SJCRH30 (cell line): Measurements from ENCODE around the gene VAPA. TPM values are rescaled to one million over a fixed set of nuclear protein-coding genes. Genes with fewer than 3 reads are reported as not detected.

ENCODE experiments used
- DNase-seq, 2 experiments: peaks; one replicate each; pipeline ENCODE4 v3.0.0-alpha.2; 2015 to 2020
- H3K27ac ChIP-seq: fragments of 250-450 bp; sonication (Bioruptor Pico); 2 replicates; pipeline ENCODE4 v1.5.1; 2020; ENCODE audit warnings: mild to moderate bottlenecking, moderate library complexity
- H3K27me3 ChIP-seq: fragments of 250-450 bp; sonication (Bioruptor Pico); 2 replicates; pipeline ENCODE4 v1.5.1; 2020; ENCODE audit warnings: mild to moderate bottlenecking, moderate library complexity
- H3K36me3 ChIP-seq: fragments of 250-450 bp; sonication (Bioruptor Pico); 2 replicates; pipeline ENCODE4 v1.5.1; 2020; ENCODE audit warnings: mild to moderate bottlenecking, moderate library complexity
- H3K4me1 ChIP-seq: fragments of 250-450 bp; sonication (Bioruptor Pico); 2 replicates; pipeline ENCODE4 v1.5.1; 2020; ENCODE audit warnings: mild to moderate bottlenecking, moderate library complexity
- H3K4me3 ChIP-seq: fragments of 250-450 bp; sonication (Bioruptor Pico); 2 replicates; pipeline ENCODE4 v1.5.1; 2020; ENCODE audit warnings: mild to moderate bottlenecking, moderate library complexity
- H3K9me3 ChIP-seq: fragments of 250-450 bp; sonication (Bioruptor Pico); replicated peaks from 2 replicates; pipeline ENCODE4 v1.5.1; 2020; ENCODE audit warnings: mild to moderate bottlenecking, moderate library complexity
- total RNA-seq: library from RNA; depleted of rRNA; stranded (reverse); fragments of >200 nt; shearing (Covaris generic); gene quantifications from 2 replicates; pipeline ENCODE4 v1.2.3, GENCODE V29; 2014

Gene VAPA
- total RNA-seq, 1 experiment from 2014 or later = 154 TPM

DNA sequence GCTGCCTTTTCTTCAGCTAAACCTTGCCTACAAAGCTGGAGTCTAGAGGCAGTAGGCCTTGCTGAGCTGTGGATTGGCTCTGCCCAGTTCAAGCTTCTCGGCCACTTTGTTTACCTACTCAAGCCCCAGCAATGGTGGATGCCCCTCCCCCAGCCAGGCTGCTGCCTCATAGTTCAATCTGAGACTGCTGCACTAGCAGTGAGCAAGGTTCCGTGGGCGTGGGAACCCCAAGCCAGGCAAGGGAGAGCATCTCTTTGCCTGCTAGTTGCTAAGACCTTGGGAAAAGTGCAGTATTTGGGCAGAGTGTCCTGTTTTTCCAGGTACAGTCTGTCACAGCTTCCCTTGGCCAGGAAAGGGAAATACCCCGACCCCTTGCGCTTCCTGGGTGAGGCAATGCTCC is 68.9 kb downstream of the VAPA start:
- H3K27me3 ChIP-seq = no peaks in the 10 kb centered on the region
- no peaks in the 10 kb centered on the region for H3K4me1 ChIP-seq
- no peak for DNase-seq
- H3K36me3 ChIP-seq = no peaks in the 10 kb centered on the region
- no peaks in the 10 kb centered on the region for H3K9me3 ChIP-seq
- H3K27ac ChIP-seq = no peak overlapping the region
- H3K4me3 ChIP-seq = no peak overlapping the region

DNA sequence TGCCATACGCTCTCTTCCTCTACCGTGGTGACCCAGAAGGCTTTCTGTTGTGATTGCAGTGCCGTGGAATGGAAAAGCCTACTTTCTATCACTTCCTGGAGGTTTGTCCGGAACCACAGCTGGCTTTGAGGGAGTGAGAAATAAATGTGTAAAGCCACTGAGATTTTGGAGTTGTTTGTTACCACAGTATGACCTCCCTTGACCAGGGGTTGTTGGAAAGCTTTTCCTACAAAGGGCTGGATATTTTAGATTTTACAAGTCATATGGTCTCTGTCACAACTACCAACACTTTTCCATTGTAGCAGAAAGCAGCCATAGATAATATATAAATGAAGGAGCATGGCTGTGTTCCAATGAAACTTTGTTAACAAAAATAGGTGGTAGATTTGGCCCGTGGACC is 70.3 kb downstream of the VAPA start:
- Histone ChIP-seq H3K4me1 (no peaks in the 10 kb centered on the region), H3K9me3 (no peaks in the 10 kb centered on the region), H3K27ac (no peak overlapping the region), H3K27me3 (no peaks in the 10 kb centered on the region), H3K36me3 (no peaks in the 10 kb centered on the region), H3K4me3 (no peak overlapping the region)
- DNase-seq = no peak

DNA sequence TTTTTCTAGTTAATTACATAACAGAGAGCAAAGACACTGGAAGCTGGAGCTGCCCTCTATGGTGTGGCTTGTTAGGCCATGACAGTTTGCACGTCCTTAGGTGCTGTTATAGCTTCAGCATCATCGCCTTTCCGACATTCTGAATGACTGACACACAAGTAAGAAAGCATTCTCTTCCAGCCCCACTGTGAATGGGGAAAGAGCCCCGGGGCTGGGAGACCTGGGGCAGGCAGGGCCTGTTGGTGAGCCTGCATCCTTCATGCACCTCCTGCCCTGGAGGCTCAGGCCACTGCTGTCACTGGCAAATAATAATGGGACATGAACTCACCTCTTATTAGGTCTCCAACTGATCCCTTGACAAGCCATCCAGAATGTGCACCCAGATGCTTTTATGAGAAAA is 71.8 kb downstream of the VAPA start:
- Histone ChIP-seq H3K4me3 (no peak overlapping the region), H3K27ac (no peak overlapping the region), H3K36me3 (no peaks in the 10 kb centered on the region), H3K4me1 (no peaks in the 10 kb centered on the region), H3K27me3 (no peaks in the 10 kb centered on the region), H3K9me3 (no peaks in the 10 kb centered on the region)
- no peak for DNase-seq

DNA sequence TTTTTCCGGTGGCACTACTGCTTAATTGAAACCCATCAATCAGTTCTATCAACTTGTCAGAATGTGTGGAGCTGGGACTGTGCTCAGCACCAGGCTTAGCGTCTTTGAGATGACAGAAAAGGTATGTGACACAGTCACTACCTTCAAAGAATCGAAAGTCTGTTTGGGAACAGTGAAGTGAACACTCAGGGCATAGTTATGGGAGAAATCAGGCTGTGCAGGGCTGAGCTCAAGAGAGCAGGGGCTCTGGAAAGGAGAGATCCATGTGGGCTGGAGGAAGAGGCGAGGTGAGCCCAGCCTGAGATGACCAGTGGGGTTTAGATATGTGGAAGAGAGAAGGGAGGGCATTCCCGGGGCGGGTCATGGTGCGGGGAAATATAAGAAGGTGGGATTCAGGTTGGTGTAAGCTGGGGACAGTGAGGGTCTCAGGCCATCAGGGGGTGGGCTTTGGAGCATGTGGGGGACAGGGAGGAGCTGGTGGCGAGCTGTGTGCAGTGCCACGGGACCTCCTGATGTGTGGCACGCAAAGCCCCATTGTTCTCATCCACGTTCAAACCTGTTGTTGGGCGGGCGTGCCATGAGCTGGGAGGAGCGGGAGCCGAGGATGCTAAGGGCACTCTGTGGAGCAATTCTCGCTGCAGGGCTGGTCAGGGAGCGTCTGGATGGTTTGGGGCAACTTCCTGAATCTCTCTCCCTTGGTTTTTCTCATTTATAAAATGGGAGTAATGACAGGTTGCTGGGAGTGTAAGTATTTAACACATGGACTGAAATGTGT is 72.5 kb downstream of the VAPA start:
- Histone ChIP-seq H3K9me3 (no peaks in the 10 kb centered on the region), H3K4me1 (no peaks in the 10 kb centered on the region), H3K4me3 (no peak overlapping the region), H3K36me3 (no peaks in the 10 kb centered on the region), H3K27me3 (no peaks in the 10 kb centered on the region), H3K27ac (no peak overlapping the region)
- no peak for DNase-seq

DNA sequence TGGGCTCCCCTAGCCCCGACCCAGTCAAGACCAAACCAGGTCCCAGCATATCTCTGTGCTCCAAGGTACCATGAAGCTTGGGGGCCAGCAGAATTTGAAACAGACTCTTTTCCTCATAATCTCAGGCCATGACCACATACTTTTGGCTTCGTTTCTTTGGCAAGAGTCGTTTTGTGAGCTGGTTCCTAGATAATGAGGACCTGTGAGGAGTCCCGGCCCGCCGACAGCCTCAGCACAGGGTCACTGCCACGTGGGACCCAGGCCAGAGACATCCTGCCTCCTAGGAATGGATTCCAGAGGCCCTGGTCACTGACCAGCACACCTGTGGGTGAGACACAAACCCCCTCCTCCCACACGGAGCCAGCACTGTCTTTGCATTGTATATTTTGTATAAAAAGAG is 73.5 kb downstream of the VAPA start:
- no peak overlapping the region for H3K4me3 ChIP-seq
- no peaks in the 10 kb centered on the region for H3K9me3 ChIP-seq
- H3K27me3 ChIP-seq = no peaks in the 10 kb centered on the region
- no peak overlapping the region for H3K27ac ChIP-seq
- no peaks in the 10 kb centered on the region for H3K36me3 ChIP-seq
- DNase-seq = no peak
- H3K4me1 ChIP-seq = no peaks in the 10 kb centered on the region

DNA sequence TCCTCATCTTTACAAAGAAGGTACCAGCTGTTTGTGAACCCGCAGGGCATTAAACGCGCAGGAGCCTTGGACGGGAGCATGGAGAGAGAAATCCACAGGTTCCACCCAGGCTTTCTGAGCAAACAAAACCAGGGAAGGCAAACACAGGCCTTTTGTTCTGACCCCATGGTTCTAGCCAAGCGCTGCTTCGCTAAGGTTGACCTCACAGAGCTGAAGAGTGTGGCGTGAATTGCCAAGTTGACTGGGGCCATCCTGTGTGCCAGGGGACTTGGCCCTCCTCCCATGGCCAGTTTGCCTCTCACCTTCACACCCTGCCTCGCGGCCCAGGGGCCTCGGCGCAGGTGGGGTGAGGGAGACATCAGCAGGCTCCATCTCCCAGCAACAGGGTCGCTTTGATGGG is 74.1 kb downstream of the VAPA start:
- Histone ChIP-seq H3K4me3 (no peak overlapping the region), H3K27me3 (no peaks in the 10 kb centered on the region), H3K27ac (no peak overlapping the region), H3K4me1 (no peaks in the 10 kb centered on the region), H3K36me3 (no peaks in the 10 kb centered on the region), H3K9me3 (no peaks in the 10 kb centered on the region)
- peak; percentile 49 to 70 for DNase-seq

DNA sequence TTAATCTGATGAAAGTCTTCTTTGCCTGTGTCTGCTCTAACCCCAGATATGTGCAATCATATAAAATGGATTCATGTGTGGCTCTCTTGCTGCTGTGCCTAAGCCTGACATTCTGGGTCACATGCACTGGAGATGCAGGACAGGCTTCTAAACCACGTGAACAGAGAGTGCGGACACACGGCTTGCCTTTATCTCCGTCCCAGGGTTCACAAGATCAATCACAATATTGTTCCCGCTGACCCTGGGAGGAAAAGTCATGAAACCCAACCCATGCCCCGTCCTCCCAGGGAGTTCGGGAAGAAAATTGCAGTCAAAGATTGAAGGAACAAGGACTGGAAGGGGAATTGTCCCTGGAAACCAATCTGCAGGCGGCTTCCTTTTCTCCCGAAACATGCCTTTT is 74.8 kb downstream of the VAPA start:
- H3K36me3 ChIP-seq = no peaks in the 10 kb centered on the region
- no peak overlapping the region for H3K4me3 ChIP-seq
- no peaks in the 10 kb centered on the region for H3K27me3 ChIP-seq
- H3K27ac ChIP-seq = no peak overlapping the region
- H3K4me1 ChIP-seq = no peaks in the 10 kb centered on the region
- H3K9me3 ChIP-seq = no peaks in the 10 kb centered on the region
- no peak for DNase-seq

DNA sequence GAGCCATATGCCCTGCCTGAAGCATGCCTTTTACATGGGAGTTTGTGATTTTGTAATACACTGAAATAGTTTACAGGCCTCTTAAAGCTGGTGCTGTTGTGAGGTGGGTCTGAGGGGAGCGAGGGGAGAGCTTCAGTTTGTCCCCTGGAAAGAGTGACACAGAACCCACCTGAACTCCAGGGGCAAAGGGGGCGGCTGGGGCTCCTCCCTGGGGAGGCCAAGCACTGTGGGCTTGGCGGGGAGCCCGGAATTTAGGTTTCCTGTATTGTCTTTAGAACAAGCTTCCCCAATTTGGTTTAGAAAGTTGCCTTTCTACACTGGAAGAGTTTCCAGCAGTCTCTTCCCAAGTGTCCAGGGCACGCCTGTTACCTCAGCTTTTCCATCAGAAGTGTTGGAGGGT is 75.7 kb downstream of the VAPA start:
- Histone ChIP-seq H3K4me3 (no peak overlapping the region), H3K36me3 (no peaks in the 10 kb centered on the region), H3K4me1 (no peaks in the 10 kb centered on the region), H3K27me3 (no peaks in the 10 kb centered on the region), H3K9me3 (no peaks in the 10 kb centered on the region), H3K27ac (no peak overlapping the region)
- no peak for DNase-seq

DNA sequence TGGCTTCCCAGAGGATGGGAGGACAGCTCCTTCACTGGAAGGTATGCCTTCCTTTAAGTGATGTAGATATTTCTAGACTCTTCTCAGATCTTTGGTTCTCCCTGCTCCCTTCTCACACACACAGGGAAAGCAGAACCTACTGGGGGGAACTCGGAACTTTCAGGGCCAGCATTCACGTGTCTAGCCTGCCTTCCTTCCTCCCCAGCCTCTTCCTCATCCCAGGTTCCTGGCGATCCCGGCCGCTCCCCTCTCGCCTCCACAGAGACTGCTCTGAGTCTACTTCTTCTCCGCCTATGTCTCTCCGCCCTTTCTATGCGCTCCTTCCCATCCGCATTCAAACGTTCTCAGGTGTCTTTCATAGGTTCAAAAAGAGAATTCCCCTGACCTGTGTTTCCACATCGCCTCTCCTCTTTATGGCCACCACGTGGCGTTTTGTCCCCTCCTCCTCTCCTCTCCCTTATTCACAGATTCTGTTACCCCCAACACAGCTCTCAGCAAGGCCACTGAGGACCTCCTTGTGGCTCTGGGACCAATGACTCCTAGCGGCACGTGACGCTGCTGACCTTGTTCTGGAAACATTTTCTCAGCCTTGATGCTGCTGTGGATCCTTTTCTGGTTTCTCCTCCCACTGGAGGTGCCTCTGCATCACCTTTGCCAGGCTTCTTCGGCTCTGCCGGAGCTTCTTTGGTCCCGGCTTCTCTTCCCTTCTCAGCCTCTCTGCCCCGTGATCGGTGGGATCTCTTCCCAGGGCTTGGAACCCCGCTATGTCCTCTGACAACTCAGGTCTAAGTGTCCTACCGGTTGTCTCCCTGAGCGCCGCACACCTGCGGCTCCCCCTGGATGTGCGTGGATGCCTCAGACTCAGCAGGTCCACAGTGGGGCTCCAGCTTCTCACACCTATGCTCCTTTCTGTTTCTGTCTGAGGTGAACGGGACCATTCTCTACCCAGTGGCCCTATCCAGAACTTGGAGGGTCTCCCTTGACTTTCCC is 77.5 kb downstream of the VAPA start:
- H3K9me3 ChIP-seq = no peaks in the 10 kb centered on the region
- H3K27me3 ChIP-seq = no peaks in the 10 kb centered on the region
- no peaks in the 10 kb centered on the region for H3K4me1 ChIP-seq
- H3K27ac ChIP-seq = no peak overlapping the region
- no peak for DNase-seq
- no peak overlapping the region for H3K4me3 ChIP-seq
- H3K36me3 ChIP-seq = no peaks in the 10 kb centered on the region

DNA sequence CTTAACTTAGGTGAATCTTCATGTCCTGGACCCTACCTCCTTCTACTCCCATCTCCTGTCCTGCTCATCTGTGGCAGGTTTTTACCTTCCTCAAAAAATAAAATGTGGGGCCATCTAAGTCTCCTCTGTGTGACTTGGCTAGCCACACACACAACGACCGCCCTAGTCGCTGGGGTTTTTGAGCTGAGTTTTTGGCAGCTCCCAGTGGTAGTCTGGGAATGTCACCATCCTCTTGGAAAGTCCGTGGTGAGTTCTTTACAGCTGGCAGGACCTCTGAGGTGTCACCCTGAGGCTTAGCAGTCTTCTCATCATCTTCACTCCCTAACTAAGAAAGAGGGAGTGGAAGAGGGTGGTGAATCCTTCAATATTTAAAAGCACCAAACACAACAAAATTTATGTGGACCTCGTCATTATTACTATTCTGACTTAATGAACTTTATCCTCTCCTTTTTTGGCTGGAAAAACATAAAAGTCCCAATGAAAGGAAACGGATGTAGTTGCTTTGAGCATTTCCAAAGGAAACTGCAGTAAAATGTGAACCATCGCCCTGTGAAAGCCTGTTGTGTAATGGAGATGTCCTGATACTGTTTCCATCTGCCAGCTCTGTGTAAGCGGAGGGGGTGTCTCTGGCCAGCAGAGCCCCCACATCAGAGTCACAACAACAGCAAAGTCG is 78.6 kb downstream of the VAPA start:
- H3K9me3 ChIP-seq = no peaks in the 10 kb centered on the region
- H3K4me3 ChIP-seq = no peak overlapping the region
- no peak overlapping the region for H3K27ac ChIP-seq
- H3K4me1 ChIP-seq = no peaks in the 10 kb centered on the region
- no peaks in the 10 kb centered on the region for H3K27me3 ChIP-seq
- H3K36me3 ChIP-seq = no peaks in the 10 kb centered on the region
- no peak for DNase-seq

DNA sequence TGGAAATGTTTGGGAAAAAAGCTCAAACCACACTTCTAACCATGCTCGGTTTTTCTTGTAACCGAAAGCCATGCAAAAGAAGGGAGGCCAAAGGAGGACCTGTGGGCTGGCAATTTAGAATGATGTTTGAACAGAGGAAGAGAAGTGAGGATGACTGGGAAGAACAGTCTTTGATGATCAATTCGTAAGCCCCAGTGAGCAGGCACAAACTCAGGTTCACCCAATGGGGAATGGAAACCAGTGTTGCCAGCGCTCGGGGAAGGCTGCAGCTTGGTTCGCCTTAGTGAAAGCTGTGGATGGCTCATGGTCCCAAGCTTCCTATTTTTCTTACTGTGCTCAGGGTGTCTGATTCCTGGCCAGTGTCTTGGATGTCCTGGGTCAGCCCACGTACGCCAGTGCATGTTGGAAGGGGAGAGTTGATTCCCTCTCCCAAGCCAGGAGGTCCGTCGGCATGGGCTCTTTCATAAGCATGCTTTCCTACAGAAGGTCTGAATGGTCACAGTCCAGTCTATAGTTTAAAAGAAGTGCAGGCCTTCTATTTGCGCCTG is 79.2 kb downstream of the VAPA start:
- Histone ChIP-seq H3K27ac (no peak overlapping the region), H3K36me3 (no peaks in the 10 kb centered on the region), H3K4me3 (no peak overlapping the region), H3K27me3 (no peaks in the 10 kb centered on the region), H3K4me1 (no peaks in the 10 kb centered on the region), H3K9me3 (no peaks in the 10 kb centered on the region)
- DNase-seq = no peak

DNA sequence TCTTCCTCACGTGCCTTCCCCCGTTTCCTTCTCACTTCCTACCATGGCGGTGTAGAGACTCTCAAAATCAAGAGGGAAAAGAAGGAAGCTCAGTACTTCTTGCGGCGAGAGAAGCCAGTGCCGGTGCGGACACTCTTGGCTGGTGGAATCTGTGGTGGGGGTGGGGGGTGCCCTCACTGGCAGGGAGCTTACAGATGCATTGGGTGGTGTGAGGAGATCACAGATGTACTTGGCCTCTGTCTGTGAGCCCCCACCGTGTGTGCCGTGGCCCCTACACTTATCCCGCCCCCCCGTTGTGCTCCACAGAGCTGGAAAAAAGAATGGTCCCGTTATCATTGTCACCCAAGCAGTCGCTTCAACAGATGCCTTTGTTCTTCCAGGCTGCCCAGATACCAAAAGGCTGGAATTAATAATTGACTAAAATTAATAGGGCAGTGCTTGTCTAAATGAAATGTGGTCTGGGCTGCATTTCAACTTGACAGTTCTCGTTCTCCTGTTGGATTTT is 79.8 kb downstream of the VAPA start:
- H3K9me3 ChIP-seq = peaks cover 4% of the 10 kb centered on the region; the same call in 1 of the 2 replicates
- H3K36me3 ChIP-seq = no peaks in the 10 kb centered on the region
- DNase-seq = no peak
- H3K4me1 ChIP-seq = no peaks in the 10 kb centered on the region
- H3K27ac ChIP-seq = no peak overlapping the region
- no peaks in the 10 kb centered on the region for H3K27me3 ChIP-seq
- no peak overlapping the region for H3K4me3 ChIP-seq

DNA sequence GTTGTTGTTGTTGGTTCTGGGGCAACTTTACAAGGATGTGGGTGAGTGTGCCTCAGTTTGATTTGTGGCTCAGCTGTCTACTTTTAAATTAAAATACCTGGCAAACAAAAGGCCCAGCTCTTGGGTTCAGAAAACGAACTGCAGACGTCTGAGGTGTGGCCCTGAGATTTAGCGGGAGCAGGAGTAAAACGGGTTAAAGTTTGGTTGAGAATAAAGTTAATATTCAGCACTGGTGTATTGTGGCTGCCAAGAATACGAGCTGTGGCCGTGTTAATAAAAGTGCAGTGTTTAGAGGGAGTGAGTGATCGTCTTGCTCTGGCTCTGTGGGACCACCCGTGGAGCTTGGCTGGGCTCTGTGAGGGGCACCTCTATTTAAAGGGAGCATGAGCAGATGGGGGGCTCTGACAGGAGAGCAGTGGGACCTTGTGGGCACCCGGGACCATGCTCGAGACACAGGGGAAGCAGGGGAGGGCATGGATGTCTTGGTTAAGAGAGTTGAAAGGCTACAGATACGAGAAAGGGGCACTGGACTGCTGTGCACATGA is 80.3 kb downstream of the VAPA start:
- Histone ChIP-seq H3K36me3 (no peaks in the 10 kb centered on the region), H3K27me3 (no peaks in the 10 kb centered on the region), H3K4me1 (no peaks in the 10 kb centered on the region), H3K27ac (no peak overlapping the region), H3K4me3 (no peak overlapping the region), H3K9me3 (peaks cover 4% of the 10 kb centered on the region; the same call in 1 of the 2 replicates)
- DNase-seq = no peak

DNA sequence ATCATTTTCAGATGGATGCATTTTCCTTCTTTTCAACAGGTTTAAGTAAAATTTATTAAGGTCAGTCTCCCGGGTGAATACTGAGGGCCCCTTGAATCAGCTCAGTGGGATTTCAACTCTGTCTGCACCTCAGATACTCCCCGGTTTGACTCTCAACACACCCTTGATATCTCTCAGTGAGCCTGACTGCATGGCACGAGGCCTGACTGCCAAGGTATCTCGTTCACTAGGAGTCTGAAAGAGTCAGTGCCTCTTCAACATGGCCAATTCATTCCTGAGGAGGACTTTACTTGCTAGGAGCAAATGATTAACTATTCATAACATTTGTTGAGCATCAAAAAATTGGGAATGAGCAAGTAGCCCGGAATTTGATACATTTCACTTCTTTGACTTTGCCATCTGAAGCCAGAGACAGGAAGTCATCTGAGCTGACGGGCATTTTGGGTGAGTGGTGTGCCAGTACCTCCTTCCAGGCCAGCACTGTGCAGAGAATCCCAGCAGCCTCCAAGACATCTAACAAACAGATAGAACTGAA is 81.0 kb downstream of the VAPA start:
- Histone ChIP-seq H3K4me3 (no peak overlapping the region), H3K27me3 (no peaks in the 10 kb centered on the region), H3K9me3 (peaks cover 4% of the 10 kb centered on the region; the same call in 1 of the 2 replicates), H3K27ac (no peak overlapping the region), H3K4me1 (no peaks in the 10 kb centered on the region), H3K36me3 (no peaks in the 10 kb centered on the region)
- no peak for DNase-seq
